ENCODE measurements around the gene ABCA7.

- TF ChIP-seq CTCF (IDR thresholded peaks at IDR 0.05) (no peak), POLR2A (IDR thresholded peaks at IDR 0.05) (no peak)
Measured at GRCh38 chr19:1004204-1004802, 35.6 kb upstream of the ABCA7 start.
